NCI-H82 treated with DMSO at 0.1 percent for 48 hours (cell line): ENCODE data around the gene LCMT2.
"Not testable (repeated sequence)": the region's sequence is repeated elsewhere in the genome, so short reads cannot be mapped to it uniquely, and the experiment has no call there.

Source experiments
- DNase-seq: peaks from one replicate; lab custom pipeline; 2025; ENCODE audit not compliant: unreplicated experiment; lab: John Stamatoyannopoulos, UW

LCMT2 gene

DNA sequence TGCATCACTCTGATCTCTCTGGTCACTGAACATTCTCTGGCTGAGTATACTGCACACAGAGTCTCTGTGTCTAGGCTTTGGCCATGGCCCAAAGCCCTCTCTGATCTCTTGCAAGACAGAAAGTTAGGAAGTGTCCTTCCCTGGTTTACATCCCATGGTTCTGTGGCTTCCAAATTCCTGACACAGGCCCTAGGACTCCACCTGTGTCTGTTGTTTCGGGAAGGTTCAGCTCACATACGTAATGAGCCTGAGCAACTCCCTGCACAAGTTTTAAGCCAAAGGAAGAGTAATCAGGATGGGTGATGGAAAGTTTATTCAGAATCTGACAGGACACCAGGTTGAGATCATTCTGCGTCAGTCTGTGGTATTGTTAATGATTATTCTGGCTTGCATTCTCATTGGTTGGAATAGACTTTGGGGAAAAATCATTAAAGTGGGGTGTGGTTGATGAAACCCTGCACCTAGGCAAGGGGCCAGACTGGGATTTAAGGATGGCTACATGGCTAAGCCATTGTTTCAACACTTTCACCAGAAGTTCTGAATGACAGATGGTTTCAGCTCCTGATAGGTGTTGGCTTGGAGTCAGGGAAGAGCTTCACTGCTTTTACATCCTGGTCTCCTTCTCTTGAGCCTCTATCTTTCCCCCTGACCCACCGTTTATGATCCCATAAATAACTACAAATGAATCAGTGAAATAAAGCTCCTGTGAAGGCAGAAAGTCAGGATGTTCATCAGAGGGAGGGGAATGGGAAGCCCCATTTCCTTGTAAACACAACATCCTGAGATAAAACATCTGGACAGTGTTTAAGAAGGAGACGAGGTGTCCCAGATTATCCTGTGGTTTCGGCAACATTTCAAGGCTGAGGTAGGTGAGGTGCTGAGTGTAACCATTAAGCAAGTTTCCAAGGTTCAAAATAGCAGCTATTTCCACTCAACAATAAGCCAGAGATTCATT lies 14.1 kb downstream of the LCMT2 start:
- no peak for DNase-seq

DNA sequence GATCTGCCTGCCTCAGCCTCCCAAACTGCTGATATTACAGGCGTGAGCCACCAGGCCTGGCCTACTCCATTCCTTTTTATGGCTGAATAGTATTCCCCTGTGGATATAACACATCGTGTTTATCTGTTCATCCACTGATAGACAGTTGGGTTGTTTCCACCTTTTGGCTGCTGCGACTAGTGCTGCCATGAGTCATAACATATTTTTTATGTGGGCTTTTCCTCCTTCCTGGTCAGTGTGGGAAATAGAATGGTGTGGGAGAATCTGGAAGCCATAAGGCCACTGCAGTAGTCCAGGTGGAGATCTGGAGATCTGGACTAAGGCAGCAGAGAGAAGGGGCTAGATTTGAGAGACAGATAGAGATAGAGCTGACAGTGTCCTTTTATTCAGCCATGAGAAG lies 16.2 kb downstream of the LCMT2 start:
- DNase-seq = no peak

DNA sequence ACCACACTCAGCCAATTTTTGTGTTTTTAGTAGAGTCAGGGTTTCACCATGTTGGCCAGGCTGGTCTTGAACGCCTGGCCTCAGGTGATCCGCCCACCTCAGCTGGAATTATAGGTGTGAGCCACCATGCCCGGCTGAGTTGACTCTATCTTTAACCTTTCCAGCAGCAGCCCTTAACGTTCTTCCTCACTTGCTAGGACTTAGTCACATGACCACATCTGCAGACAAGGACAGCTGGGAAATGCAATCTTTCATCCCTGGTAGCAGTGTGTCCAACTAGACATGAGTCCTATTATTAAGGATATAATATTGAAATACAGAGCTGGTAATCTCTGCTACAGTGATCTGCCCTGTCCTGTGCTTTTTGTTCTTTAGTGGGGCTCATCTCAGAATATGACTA lies 18.0 kb downstream of the LCMT2 start:
- DNase-seq = no peak

DNA sequence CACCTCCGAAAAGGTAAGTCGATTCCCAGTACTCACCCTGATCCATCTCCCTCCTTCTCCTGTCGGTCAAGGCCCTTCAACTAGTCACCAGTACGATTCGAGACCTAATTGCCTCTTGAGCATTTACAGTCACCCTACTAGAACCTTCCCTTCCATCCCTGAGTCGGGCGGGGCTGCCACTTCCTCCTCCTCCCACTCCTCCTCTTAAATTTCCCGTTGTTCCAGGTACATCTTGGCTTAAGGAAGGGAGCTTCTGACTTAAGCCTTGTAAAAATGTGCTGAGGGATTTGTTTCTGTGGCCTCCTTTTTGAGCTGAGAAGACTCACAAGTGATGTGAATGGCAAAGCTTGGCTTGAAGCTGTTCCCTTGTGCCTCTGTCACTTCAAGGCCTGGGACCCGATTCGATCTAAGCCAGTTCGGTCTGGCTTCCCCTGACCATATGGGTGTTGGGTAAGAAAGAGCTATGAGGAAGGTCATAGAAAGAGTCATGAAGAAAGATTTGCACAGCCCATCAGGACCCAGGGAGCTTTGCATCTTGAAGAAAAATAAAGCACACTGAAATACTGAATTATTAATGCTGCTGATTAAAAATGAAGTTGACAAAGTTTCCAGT lies 28.1 kb downstream of the LCMT2 start, which contains the start of gene TGM7:
Gene TGM7, minus strand, starts transcription at position 51 of the 613 bp plus-strand sequence.
- no peak for DNase-seq

DNA sequence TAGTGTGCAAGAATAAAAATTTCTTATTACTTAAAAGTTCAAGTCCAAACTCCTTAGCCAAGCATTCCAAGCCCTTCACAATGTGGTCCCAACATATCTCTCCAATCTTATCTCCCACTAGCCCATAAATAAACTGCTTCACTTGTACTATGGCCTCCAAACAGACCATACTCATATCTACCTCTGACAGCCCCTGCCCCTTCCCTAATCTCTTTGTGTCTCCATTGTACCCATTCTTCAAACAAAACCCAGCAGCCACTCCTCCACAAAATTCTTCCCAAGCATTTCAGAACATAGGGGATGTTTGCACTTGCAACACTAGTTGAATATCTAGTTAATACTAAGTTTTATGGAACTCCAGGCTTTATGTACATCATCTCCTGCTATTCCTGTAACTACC lies 30.5 kb downstream of the LCMT2 start:
- DNase-seq = no peak

DNA sequence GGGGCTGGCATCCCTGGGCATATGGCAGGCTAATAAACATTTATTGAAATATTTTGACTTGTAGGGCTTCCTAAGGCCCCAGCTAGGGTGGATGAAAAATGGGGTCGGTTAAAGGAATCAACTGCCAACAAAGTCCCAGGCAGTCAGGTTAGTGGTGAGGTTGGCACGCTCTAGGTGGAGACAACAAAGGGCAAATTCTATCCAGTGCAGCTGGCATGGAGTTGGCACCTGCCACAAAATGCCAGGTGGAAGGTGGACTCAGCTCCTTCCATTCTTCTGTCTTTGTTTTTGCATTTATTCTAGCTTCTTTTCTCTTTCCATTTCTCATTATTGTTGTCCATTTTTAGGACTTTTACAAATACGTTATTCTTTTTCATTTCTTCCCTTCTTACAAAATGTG lies 31.0 kb downstream of the LCMT2 start:
- no peak for DNase-seq

DNA sequence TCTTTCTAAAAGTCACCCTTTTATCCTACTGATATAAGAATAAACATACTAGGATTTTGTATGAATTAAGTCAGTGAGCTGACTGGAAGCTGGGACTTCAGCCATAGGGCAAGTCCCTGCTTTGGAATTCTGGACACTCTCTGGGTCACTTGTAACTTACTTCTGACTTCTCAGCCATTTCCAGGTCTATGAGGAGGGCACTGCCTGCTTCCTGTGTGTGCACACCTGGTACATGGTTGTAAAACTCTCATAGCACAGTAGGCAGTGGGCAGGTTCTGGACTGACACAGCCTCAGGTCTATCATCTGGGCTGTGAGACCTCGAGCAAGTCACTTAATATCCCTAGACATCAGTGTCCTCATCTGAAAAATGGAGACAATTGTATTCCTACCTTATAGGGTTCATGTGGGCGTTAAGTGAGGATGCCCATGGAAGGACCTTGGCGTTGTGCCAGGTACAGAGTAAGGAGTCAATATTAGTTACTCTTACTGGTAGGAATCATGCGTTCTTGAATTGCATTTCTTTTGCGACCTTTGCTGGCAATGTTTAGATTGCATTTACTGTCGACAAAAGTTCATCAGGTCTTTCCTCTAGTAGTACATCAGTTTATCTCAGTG lies 36.2 kb downstream of the LCMT2 start:
- no peak for DNase-seq

DNA sequence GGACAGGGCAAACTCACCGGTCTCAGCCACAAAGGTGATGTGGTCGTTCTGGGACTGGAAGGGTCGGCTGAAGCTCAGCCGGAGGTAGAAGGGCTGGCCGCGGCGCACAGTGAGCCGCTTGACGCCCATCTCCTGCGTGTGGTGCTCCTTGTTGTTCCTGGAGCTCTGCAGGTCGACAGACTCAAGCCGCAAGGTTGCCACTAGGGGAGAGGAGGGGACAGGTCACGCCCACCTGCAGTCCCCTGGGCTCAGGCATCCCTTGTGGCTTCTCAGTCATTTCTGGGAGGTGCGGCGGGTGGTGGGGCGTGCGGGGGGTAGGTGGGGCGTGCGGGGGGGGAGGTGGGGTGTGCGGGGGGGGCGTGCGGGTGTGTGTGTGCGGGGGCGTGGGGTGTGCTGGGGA lies 36.9 kb downstream of the LCMT2 start:
- no peak for DNase-seq

DNA sequence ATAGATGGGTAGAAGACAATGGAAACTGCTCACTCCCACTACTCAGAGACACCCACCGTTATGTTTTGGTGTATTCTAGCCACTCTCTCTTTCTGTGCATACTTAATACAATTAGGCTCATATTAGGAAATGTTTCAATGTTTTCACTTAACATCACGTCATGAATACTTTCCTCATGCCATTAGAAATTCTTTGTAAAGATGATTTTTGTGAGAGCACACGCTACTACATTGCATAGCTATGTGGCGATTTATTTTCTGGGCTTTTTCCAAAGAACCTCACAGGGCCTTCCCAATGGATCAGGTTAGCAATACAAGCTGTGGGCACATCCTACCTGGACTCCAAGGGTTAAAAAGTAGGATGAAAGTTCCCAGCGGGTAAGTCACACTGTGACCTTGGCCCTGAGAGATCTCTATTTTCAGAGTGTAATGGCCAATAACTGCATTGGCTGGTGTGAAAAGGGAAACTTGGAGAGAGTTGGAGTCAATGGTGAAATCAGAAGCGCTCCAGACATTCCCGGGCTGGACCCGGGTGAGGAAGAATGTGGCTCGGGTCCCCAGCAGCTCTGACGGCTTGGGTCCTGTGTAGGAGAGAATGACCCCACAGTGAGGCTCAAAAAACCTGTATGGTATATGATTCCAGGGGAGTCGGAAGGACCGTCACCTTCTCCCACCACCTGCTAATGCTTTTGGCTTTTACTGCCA lies 37.8 kb downstream of the LCMT2 start:
- DNase-seq = no peak

DNA sequence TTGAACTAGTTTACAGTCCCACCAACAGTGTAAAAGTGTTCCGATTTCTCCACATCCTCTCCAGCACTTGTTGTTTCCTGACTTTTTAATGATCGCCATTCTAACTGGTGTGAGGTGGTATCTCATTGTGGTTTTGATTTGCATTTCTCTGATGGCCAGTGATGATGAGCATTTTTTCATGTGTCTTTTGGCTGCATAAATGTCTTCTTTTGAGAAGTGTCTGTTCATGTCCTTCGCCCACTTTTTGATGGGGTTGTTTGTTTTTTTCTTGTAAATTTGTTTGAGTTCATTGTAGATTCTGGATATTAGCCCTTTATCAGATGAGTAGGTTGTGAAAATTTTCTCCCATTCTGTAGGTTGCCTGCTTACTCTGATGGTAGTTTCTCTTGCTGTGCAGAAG lies 40.7 kb downstream of the LCMT2 start:
- not testable (repeated sequence) for DNase-seq

DNA sequence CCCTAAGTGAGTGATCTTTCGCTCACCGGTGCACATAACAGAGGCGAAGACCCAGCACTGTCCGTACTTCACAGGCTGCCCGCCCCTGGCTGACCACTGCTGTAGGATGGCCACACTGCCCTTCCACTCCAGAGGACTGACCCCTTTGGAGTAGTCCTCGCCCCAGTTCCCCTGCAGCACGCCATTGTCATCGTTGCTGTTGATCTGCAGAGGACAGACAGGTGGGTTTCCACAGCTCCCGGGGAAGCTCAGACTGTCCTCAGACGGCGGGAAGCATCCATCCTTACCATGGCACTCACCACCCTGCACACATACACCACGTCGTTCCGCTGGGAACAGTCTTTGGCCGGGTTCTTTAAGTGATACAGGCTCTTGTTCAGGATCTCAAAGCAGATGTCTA lies 43.1 kb downstream of the LCMT2 start:
- DNase-seq = no peak

DNA sequence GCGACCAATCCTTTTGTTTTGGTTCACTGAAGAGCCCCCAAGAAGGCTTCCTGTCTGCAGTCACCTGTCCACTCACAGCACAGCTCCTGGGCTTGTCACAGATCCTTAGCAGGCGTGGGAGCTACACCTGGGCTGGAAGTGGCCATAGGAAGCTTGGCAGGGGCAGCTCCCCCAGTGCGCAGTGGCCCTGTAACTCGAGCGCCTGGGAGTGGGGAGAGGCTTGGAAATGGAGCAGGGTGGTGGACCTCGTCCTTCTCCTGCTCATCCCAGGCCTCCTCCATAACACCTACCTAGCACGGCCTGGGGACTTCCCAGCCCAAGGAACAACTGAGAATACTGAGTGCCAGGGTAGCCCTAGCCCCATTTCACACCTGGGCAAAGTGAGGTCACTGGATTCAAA lies 44.3 kb downstream of the LCMT2 start:
- no peak for DNase-seq

DNA sequence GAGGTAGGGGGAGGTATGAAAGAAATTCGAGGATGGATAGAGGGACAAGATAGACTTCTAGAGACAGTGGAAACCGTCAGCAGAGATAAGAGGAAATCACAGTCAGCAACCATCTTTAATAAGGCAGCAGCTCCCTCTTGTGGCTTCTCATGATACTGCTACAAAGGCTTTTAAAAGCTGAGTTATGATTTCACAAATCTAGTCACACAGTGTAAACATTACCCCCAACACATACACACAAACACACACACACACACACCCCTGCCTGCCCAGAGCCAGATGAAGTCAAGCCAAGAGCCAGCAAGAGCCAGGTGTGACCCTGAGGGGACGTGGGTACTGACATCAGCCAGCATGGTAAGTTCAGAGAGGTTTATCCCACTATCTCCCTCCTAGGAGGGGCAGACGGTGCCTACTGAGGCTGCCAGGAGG lies 44.8 kb downstream of the LCMT2 start:
- peak; percentile 48 for DNase-seq

DNA sequence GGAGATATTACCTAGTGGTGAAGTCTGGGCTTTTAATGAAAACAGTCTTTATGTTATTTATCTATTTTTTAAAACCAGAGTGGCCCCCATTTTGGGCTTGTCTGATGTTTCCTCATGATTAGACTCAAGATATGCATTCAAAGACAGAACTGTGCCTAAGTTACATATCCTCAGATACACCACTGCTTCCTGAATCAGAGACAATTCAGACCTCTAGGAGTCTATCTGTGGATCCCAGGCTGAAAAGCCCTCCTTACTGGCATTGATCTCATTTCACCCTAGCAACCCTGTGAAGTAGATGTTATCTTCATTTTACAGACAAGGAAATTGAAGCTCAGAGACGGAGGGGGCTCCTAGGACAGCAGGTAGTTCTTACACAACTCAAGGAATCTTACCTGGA lies 46.8 kb downstream of the LCMT2 start:
- DNase-seq = no peak

DNA sequence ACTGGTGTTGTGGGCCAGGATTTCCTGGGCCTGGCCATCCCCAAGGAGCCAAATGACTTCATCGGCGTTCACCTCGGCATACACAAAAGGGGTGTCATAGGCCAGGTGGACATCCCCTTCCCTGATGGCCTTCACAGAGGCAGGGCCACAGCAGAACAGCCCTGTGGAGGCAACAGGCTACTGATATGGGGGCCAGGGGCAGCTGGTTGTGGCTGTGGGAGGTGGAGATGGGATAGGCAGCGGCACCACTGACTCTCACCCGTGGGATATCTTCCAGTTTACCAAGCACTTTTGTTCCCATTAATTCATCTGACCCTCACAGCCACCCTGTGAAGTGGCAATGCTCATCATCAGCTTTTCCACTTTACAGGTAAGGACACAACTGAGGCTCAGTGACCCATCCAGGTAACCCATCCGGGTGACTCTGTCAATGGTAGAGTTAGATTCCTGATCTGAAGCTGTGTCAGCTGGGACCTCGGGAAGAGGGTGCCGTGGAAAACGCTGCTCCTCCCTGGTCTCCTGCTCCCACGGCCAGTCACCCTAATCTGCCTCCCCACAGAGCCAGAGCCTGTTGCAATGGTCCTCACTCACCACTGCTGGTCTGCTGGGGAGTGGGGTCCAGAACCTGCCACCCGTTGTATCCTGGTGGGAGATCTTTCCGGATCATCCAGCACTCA lies 48.3 kb downstream of the LCMT2 start:
- DNase-seq = no peak

DNA sequence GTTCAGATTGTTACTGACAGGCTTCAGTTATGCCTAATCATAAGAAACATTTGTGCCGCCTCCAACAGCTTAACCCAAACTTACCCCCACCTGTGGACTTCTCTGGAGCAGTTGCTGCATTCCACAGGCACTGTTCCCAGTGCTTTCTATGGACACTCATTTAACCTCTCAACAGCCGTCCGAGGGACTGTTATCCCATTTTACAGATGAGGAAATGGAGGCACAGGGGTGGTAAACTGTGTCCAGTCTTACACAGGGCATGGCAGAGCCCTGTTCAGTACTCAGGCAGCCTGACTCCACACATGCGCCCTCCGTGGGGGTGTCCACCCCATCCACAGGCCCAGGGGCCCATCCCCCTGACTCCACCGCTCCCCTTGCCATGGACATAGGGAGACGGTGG lies 49.4 kb downstream of the LCMT2 start:
- no peak for DNase-seq

DNA sequence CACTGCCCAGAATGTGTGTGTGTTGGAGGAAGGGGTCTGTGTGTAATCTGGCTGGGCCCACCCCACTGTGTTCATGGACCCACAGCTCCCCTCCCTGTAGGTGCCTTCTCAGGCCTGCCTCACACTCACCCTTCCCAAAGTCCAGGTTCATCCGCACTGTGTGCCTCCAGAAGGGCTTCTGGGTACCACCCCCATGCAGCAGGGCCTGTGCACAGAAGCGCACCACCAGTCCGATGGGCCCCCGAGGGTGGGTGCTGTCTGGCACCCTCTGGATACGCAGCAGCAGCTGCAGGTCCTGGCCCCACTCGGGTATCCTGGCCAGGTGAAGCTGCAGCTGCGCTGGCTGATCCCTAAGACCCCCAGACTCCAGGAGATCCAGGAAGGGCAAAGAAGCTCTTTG lies 50.9 kb downstream of the LCMT2 start:
- DNase-seq = no peak

DNA sequence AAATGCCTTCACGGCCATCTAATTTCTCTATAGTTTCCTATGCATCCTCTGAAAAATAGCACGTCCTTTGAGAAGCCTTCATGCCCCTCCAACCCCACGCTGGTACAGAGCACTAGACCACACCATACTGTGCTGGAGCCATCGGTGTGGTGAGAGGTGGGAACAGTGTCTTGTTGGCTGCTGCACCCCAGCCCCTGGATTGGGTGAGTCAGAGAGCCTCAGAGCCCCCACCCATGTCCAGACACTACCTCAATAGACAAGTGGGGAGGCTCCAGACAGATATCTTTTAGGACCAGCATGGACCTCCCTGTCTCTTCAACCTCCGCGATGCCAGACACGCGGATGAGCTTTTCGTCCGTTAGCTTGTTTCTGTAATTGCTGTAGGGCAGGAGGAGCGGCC lies 51.5 kb downstream of the LCMT2 start:
- DNase-seq = no peak

DNA sequence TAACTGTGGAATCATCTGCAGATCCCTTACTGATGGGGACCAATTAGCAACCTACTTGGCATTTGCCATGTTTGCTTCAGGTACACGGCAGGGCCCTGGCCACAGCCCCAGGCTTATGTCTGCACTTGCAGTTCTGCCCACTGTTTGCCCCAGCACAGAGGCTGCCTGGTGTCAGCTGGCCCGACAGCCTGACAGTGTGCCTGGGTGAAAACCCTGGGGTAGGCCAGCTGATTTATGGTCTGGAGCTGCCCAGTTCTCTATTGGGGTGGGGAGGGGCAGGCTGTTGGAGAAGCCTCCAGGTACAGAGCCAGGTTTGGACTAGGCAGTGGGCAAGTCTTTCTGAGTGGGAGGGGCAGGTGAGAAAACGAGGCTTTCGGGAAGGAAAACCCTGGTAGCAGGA lies 52.5 kb downstream of the LCMT2 start:
- DNase-seq = no peak

DNA sequence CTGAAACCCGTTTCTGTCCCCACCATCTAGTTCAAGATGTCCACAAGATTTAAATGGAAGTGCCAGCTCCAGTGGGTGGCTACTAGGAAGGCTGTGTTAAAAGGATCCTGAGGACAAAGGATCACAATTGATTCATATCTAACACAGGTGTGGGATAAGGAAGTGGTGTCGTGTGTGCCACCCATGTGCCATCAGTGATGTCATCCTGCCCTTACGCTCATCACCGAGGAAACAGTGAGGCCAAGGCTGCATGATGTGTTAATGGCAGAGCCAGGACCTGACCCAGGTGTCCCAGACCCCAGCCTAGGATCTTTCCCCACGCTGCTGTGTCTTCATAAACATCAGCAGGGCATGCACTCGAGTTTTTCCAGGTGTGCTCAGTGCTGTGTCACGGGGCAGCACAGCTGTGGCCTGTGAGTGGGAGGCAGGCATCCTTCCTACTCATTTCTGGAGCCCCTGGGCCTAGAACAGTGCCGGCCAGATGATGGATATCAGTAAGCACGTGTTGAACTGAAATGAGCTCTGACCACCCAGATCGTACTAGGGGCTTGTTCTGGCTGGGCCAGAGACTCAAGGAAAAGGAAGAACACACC lies 53.0 kb downstream of the LCMT2 start:
- DNase-seq = no peak
